ACC112 (cell line): Measurements from ENCODE around the gene TUBA4B.
"Not testable (repeated sequence)": the region's sequence is repeated elsewhere in the genome, so short reads cannot be mapped to it uniquely, and the experiment has no call there.

Source experiments
- H2AFZ ChIP-seq: fragments of 200-600 bp; sonication (generic); one replicate; pipeline ENCODE4 v1.6.0; 2017; ENCODE audit warnings: antibody characterized with exemption, low read length; ENCODE audit not compliant: unreplicated experiment
- H3K27ac ChIP-seq: fragments of 200-600 bp; sonication (generic); 2 replicates; pipeline ENCODE4 v1.5.1; 2014; ENCODE audit warnings: low read depth, mild to moderate bottlenecking, antibody characterized with exemption, low read length, moderate library complexity
- H3K27me3 ChIP-seq: fragments of 200-600 bp; sonication (generic); 2 replicates; pipeline ENCODE4 v1.6.1; 2014; ENCODE audit warnings: mild to moderate bottlenecking, antibody characterized with exemption, low read length, moderate library complexity, mixed read lengths; ENCODE audit not compliant: insufficient read depth
- H3K36me3 ChIP-seq: fragments of 200-600 bp; sonication (generic); 2 replicates; pipeline ENCODE4 v1.6.1; 2016; ENCODE audit warnings: mild to moderate bottlenecking, antibody characterized with exemption, low read length, moderate library complexity, mixed read lengths; ENCODE audit not compliant: insufficient read depth
- H3K4me1 ChIP-seq: fragments of 200-600 bp; sonication (generic); one replicate; pipeline ENCODE4 v1.6.1; 2016; ENCODE audit warnings: low read length, mixed read lengths; ENCODE audit not compliant: insufficient read depth, unreplicated experiment, control insufficient read depth
- H3K4me3 ChIP-seq: fragments of 200-600 bp; sonication (generic); 2 replicates; pipeline ENCODE4 v1.5.1; 2014; ENCODE audit warnings: mild to moderate bottlenecking, low read depth, low read length
- H3K79me2 ChIP-seq: fragments of 200-600 bp; sonication (generic); one replicate; pipeline ENCODE4 v1.6.0; 2016; ENCODE audit warnings: low read length; ENCODE audit not compliant: control insufficient read depth, unreplicated experiment, insufficient read depth

The TUBA4B gene

GRCh38 chr2:219248845-219249202, 4.2 kb upstream of the TUBA4B start:
- Histone ChIP-seq H3K4me3 (peak overlapping the region; percentile 30), H3K36me3 (peaks cover 8% of the 10 kb centered on the region; the same call in 1 of the 2 replicates), H2AFZ (no peak overlapping the region), H3K79me2 (peaks cover 48% of the 10 kb centered on the region), H3K27me3 (no peaks in the 10 kb centered on the region), H3K27ac (peak overlapping the region; percentile 88), H3K4me1 (peaks cover 59% of the 10 kb centered on the region)

GRCh38 chr2:219249203-219249980, 3.7 kb upstream of the TUBA4B start:
- Histone ChIP-seq H3K4me1 (peaks cover 55% of the 10 kb centered on the region), H3K27ac (peak overlapping the region; percentile 88)

GRCh38 chr2:219250049-219250781, 2.8 kb upstream of the TUBA4B start:
- peak overlapping the region; percentile 88 for H3K27ac ChIP-seq
- H3K4me3 ChIP-seq, result peak overlapping the region; percentile 2
- no peaks in the 10 kb centered on the region for H3K27me3 ChIP-seq

More at GRCh38 chr2:219249203-219249980, 3.7 kb upstream of the TUBA4B start:
- peak overlapping the region; percentile 30 for H3K4me3 ChIP-seq
- H3K79me2 ChIP-seq, result peaks cover 48% of the 10 kb centered on the region
- H3K27me3 ChIP-seq, result no peaks in the 10 kb centered on the region
- peaks cover 8% of the 10 kb centered on the region; the same call in 1 of the 2 replicates for H3K36me3 ChIP-seq
- no peak overlapping the region for H2AFZ ChIP-seq

GRCh38 chr2:219251656-219252055, 1.4 kb upstream of the TUBA4B start:
- H3K4me1 ChIP-seq, result peaks cover 44% of the 10 kb centered on the region
- peaks cover 31% of the 10 kb centered on the region for H3K79me2 ChIP-seq
- no peaks in the 10 kb centered on the region for H3K27me3 ChIP-seq
- peak overlapping the region; percentile 90 for H3K4me3 ChIP-seq
- H2AFZ ChIP-seq, result no peak overlapping the region
- H3K36me3 ChIP-seq, result peaks cover 8% of the 10 kb centered on the region; the same call in 1 of the 2 replicates
- H3K27ac ChIP-seq, result no peak overlapping the region

More at GRCh38 chr2:219250049-219250781, 2.8 kb upstream of the TUBA4B start:
- Histone ChIP-seq H3K4me1 (peaks cover 52% of the 10 kb centered on the region), H3K79me2 (peaks cover 43% of the 10 kb centered on the region), H2AFZ (no peak overlapping the region), H3K36me3 (peaks cover 8% of the 10 kb centered on the region; the same call in 1 of the 2 replicates)

GRCh38 chr2:219252084-219252483, 959 bp upstream of the TUBA4B start:
- no peak overlapping the region for H2AFZ ChIP-seq
- H3K79me2 ChIP-seq, result peaks cover 28% of the 10 kb centered on the region
- H3K27me3 ChIP-seq, result no peaks in the 10 kb centered on the region
- H3K36me3 ChIP-seq, result peaks cover 8% of the 10 kb centered on the region; the same call in 1 of the 2 replicates
- peak overlapping the region; percentile 90 for H3K4me3 ChIP-seq
- H3K4me1 ChIP-seq, result peaks cover 41% of the 10 kb centered on the region
- H3K27ac ChIP-seq, result no peak overlapping the region

GRCh38 chr2:219252570-219252899, 508 bp upstream of the TUBA4B start:
- Histone ChIP-seq H3K79me2 (peaks cover 24% of the 10 kb centered on the region), H3K27me3 (no peaks in the 10 kb centered on the region), H3K36me3 (peaks cover 8% of the 10 kb centered on the region; the same call in 1 of the 2 replicates), H3K4me1 (peaks cover 41% of the 10 kb centered on the region), H3K27ac (peak overlapping the region; percentile 3; the same call in 1 of the 2 replicates), H2AFZ (peak overlapping the region; percentile 13), H3K4me3 (peak overlapping the region; percentile 90)

- H3K36me3 ChIP-seq, result peaks cover 4% of the 10 kb centered on the region; the same call in 1 of the 2 replicates
- H3K27ac ChIP-seq, result peak within 1 kb of the TSS; percentile 3; the same call in 1 of the 2 replicates
- peak within 1 kb of the TSS; percentile 90 for H3K4me3 ChIP-seq
- H3K27me3 ChIP-seq, result no peaks in the 10 kb centered on the region
- peak within 1 kb of the TSS; percentile 84 for H2AFZ ChIP-seq
- H3K4me1 ChIP-seq, result peaks cover 32% of the 10 kb centered on the region
- peaks cover 19% of the 10 kb centered on the region for H3K79me2 ChIP-seq
Measured at GRCh38 chr2:219253753-219254589, 928 bp downstream of the TUBA4B start, which contains the start of gene TUBA4A. Gene TUBA4A, minus strand, starts transcription at chr2:219253918. Its CDS starts 60 bp downstream, at chr2:219253858.

GRCh38 chr2:219254590-219255201, 1.7 kb downstream of the TUBA4B start:
- H2AFZ ChIP-seq, result peak overlapping the region; percentile 84

GRCh38 chr2:219258942-219259341, 5.9 kb downstream of the TUBA4B start:
- H2AFZ ChIP-seq, H3K27me3 ChIP-seq: not testable (repeated sequence)

More at GRCh38 chr2:219254590-219255201, 1.7 kb downstream of the TUBA4B start:
- H3K27me3 ChIP-seq, result no peaks in the 10 kb centered on the region
- peaks cover 4% of the 10 kb centered on the region; the same call in 1 of the 2 replicates for H3K36me3 ChIP-seq
- no peak overlapping the region for H3K27ac ChIP-seq
- peak overlapping the region; percentile 90 for H3K4me3 ChIP-seq
- H3K79me2 ChIP-seq, result peaks cover 19% of the 10 kb centered on the region
- H3K4me1 ChIP-seq, result peaks cover 25% of the 10 kb centered on the region

More at GRCh38 chr2:219258942-219259341, 5.9 kb downstream of the TUBA4B start:
- H3K79me2 ChIP-seq, H3K27ac ChIP-seq, H3K36me3 ChIP-seq, H3K4me3 ChIP-seq, H3K4me1 ChIP-seq: not testable (repeated sequence)
